Measurements from ENCODE around the gene ARAP3.
A peak's percentile ranks its signal among the peaks of the same experiment; 100 is the strongest.

Gene ARAP3

DNA sequence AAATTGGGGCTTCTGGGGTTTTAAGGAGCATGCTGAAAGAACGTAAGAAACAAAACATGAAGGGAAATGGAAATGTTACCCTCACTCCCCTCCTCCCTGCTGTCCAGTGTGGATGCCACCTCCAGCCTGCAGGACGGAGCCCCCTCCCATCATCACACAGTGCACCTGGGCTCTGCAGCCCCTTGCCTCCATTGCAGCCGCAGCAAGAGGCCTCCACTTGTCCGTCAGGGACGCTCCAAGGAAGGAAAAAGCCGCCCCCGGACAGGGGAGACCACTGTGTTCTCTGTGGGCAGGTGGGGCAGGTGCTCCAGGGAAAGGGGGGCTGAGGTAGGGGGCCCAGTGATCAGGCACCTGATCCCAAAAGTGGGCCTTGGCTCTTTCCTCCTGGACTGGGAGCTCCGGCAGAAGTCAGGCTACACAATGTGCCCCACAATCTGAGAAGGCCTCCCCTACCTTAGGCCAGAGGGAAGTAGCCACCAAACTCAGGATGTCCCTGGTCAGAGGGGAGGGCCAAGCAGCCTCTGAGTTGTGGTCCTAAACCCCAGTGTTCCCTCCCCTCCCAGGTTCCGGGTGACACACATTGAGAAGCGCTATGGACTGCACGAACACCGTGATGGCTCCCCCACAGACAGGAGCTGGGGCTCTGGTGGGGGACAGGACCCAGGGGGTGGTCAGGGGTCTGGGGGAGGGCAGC lies 42.5 kb downstream of the ARAP3 start:
- no peak for DNase-seq (ENCODE audit: low read depth)

DNA sequence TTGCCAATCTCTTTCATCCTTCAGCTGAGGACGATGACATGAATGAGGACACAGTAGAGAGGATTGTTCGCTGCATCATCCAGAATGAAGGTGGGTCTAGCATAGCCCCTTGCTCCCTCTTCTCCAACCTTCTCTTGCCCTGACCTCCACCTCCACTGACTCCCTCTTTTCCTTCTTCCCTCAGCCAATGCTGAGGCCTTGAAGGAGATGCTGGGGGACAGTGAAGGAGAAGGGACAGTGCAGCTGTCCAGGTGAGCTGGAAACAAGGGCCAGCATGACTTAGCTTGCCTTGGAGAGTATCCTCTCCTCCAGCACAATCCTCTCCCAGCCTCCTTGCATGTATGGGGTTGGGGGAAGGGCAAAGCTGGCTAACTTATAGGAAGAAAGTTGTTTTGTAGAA lies 43.3 kb downstream of the ARAP3 start:
- DNase-seq (ENCODE audit: low read depth): no peak

- DNase-seq (ENCODE audit: low read depth): no peak
Observed at GRCh38 chr5:141637767-141638419, 44.1 kb downstream of the ARAP3 start.

- DNase-seq (ENCODE audit: low read depth): no peak
Observed at GRCh38 chr5:141637123-141637766, 44.8 kb downstream of the ARAP3 start.

DNA sequence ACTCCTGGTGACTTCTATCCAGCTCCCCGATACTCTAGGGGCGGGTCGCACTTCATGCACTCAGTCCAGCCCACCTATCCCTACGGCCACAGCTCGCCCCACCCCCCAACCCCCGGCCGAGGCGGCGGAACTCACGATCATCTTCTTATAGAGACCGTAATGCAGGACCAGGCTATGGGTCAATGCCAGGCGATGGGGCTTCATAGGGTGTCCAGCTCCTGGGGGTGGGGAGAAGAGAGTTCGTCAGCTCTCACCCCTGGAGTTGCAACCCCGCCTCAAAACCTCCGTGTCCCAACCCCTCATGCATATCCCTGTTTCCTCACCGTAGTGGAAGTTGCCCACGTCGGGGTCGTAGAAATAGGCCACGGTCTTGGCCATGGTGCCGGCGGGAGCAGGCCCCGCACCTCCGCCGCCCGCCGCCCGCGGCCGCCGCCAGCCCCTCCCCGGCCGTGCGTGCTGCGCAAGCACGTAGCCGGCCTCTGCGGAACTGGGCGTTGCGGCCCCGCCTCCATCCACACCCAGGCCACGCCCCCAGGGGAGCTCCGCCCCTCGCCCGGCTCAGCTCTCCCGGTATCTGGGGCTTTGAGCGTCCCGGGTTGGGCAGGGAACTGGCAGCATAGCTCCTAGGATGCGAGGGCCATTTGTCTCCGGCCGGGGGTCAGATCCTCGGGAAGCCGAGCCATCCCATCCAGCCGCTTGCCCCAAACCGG lies 45.5 kb downstream of the ARAP3 start, which contains the start of the genes HDAC3 and RELL2:
Gene HDAC3 (minus strand): TSS at position 437 of the 710 bp plus-strand sequence. CDS start 59 bp downstream, at position 378.
Gene RELL2 (plus strand): TSS at position 585 of the 710 bp plus-strand sequence. CDS start 1,229 bp downstream, outside the sequence.
- no peak for DNase-seq (ENCODE audit: low read depth)

DNA sequence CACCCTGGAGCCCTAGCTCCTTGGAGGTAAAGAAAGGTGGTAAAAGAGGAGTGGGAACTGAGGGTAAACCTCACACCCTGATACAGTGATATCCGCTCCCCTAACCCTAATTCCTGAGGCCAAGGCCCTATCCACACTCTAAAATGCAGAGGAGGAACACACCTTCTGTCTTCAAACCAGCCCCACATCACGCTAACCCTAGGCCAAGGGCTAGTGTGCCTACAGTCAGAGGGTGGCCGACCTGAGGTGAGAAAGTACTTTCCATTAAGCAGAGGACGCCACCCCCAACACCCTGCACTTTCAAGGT lies 46.0 kb downstream of the ARAP3 start:
- no peak for DNase-seq (ENCODE audit: low read depth)

GRCh38 chr5:141635646-141636045 lies 46.4 kb downstream of the ARAP3 start:
- no peak for DNase-seq (ENCODE audit: low read depth)

GRCh38 chr5:141634720-141635119 lies 47.3 kb downstream of the ARAP3 start:
- DNase-seq (ENCODE audit: low read depth): no peak

DNA sequence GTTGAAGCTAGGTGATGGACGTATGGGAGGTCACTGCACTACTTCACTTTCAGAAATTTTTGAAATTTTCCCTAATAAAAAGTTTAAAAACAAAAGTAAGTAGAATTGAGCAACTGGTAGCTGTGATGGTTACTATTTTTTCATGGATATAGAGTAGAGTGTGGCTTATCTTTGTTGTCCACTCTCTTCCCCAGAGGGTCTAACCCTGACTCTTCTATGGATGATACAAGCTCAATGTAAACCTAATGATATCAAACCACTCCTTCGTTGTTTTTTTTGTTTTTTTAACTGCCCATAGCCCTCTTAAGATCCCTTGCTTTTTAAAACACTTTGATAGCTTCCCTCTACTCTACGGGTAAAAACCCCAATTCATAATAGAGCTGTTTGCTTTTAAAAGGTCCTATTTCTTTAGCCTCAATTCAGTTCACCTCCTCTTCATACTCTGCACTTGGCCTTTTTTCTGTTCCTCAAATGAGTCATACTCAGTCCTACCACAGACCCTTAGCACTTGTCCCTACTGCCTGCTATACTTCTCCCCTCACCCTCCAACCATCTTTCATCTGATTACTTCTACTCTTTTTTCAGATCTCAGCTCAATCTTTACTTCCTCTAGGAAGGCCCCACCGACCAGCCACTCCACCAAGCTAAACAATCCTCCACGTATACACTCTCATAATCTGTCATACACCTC lies 48.0 kb downstream of the ARAP3 start:
- DNase-seq (ENCODE audit: low read depth): no peak

DNA sequence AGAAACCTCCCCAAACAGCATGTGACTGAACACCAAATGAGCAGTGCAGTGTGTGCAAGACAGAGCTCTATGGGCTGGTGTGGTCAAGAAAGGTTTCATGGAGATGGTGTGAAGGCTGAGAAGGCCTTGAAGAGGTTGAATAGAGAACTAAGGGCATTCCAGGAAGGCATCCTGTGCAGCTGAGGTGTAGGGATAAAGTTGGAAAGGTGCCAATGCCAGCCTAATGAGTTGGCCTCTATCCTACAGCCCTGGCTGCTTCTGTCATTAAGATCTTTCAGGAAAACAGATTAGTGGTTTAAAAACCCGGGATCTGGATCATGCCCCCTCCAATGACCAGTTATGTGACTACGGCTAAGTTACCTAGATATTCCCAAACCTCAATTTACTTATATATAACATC lies 49.4 kb downstream of the ARAP3 start:
- DNase-seq (ENCODE audit: low read depth): no peak

DNA sequence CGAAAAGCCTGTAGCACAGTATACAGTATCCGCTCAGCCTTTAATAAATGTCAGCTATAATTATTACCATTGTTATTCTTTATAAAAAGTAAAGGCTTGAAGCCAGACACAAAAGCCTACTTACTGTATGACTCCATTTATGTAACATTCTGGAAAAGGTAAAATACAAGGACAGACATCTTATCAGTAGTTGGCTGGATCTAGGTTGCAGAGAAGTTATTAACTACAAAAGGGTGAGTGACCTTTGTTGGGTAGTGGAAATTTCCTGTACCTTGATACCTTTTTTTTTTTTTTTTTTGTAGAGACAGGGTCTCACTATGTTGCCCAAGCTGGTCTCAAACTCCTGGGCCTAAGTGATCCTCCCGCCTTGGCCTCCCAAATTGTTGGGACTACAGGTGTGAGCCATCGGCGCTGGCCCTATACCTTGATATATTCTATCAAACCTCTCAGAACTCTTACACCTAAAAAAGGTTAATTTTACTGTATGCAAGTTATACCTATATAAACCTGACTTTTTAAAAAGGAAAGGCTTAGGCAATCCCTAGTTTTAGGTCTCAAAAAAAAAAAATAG lies 51.4 kb downstream of the ARAP3 start:
- DNase-seq (ENCODE audit: low read depth): no peak

DNA sequence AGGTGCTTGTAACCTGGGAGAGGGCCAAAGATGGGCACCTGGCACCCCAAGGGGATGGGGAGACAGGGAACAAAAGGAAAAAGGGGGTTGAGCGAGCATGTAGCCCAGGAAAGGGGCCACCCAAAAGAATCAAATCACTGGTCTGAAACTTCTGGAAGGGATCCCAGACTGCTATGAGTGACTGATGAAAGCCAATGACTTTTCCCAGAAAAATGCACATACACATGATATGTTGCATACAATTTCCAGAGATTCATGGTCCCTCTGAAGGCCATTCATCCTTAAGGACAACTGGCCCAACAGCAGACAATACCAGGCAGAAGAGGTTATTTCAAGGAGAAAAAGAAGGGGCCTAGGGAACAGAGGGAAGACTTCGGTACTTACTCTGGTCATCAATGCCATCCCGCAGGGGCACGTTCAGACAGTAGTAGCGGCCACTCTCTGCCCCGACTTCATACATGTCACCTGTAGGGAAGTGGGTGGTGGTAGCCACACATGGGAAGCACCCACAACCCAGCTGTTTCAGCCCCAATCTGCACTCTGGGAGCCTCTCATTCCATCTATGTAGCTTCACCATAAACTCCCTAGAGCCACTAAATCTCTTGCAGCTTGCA lies 53.7 kb downstream of the ARAP3 start:
- no peak for DNase-seq (ENCODE audit: low read depth)

GRCh38 chr5:141623611-141624010 lies 58.4 kb downstream of the ARAP3 start:
- no peak for DNase-seq (ENCODE audit: low read depth)

DNA sequence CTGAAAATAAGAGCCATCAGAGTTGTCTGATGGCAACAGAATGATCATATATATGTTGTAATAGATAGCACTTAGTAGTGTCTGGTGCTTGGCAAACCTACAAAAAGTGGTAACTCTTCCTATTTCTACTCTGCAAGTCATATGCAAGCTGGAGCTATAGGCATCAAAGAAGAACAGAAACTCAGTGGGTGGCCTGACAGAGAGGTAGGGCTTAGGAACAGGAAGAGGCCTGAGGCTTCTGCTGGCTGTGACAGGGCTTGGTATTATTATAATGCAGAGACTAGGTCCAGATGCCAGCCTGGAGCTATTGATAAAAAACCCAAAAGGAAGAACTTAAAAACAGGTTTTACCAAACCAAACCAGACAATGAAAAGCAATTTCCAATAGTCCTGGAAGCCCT lies 58.8 kb downstream of the ARAP3 start:
- no peak for DNase-seq (ENCODE audit: low read depth)

DNA sequence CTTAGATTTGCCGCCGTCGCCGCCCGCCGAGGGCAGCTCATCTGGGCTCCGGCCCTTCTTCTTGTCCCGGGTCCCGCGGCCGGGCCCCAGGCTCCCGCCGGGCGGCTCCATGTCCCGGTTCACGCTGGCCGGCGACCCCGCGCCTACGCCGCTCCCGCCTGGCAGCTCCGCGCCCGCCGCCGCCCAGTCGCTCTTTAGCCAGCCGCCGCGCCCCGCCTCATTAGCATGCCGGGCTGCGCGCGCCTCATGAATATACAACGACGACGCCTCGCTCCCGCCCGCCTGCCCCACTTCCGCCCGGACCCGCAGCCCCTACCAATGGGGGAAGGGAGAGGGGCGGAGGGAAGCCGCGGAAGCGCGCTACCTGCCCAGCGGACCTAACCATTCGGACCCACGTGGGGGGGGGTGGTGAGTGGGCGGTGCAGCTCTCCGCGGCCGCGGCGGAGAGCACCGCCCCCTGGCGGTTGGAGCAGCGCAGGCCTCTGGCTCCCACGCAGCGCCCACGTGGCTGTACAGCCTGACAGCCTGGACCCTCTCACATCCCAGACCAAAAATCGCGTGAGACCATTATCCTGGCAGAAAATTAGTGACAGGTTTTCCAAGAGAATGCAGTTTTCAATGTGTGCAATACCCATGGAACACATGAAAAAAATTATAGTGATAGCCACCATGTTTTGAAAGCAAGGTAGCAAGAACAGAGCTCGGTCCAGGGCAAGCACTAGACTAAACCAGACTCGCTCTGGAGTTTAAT lies 63.1 kb downstream of the ARAP3 start, which contains the start of gene DIAPH1:
Gene DIAPH1 (minus strand): TSS at position 197 of the 751 bp plus-strand sequence. CDS start 86 bp downstream, at position 111.
- peak; percentile 51 for DNase-seq (ENCODE audit: low read depth)

- no peak for DNase-seq (ENCODE audit: low read depth)
Observed at GRCh38 chr5:141618030-141618803, 63.8 kb downstream of the ARAP3 start.

GRCh38 chr5:141617682-141618029 lies 64.4 kb downstream of the ARAP3 start:
- DNase-seq (ENCODE audit: low read depth): no peak

DNA sequence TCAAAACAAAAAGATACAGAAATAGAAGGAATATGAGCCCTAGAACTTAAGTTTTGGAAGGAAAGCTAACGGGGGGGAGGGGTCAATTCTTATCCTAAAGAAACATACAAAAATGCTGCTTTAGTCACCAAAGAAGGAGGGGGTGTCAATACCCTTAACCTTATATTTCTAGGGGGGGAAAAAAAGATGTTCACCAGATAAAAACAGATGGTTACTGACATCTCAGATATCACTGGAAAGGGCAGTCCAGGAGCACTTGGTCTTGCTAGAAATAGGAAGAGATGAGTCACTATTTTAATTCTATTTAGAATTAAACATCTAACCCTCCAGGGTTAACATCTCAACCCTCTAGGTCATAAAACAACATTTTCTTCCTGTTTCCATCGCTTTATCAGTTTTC lies 64.9 kb downstream of the ARAP3 start:
- DNase-seq (ENCODE audit: low read depth): no peak

- DNase-seq (ENCODE audit: low read depth): no peak
Observed at GRCh38 chr5:141615991-141616720, 65.9 kb downstream of the ARAP3 start.

All from GM04503 (cell line).